Epithelial cell of prostate (primary cell): ENCODE data around the gene ATP10A.

Experiments used
- DNase-seq: peaks from one replicate; pipeline ENCODE4 v3.0.0-alpha.2; 2011; ENCODE audit warnings: low read depth, low spot score
- H3K27ac ChIP-seq: fragments of 450-650 bp; 2 replicates; pipeline ENCODE4 v1.5.1; 2017; ENCODE audit warnings: mild to moderate bottlenecking

ATP10A gene

DNA sequence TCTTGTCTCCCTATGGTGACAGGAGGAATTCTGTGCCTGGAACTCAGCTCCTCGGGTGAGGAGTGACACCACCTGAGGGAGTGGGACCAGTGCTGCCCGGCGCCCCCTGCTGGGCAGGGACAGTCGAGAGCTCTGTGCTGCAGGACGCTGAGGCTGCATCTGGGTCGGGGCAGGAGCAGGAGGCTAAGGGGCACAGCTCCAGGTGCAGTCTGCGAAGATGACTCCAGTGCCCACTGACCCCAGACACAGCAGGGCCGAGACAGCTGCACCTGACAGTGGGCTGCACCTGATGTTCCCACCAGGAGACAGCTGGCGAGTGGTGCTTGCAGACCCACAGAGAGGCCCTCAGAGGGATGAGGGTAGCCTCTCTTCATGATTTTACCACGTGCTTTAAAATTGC, 152.9 kb downstream of the ATP10A start:
- DNase-seq = no peak

DNA sequence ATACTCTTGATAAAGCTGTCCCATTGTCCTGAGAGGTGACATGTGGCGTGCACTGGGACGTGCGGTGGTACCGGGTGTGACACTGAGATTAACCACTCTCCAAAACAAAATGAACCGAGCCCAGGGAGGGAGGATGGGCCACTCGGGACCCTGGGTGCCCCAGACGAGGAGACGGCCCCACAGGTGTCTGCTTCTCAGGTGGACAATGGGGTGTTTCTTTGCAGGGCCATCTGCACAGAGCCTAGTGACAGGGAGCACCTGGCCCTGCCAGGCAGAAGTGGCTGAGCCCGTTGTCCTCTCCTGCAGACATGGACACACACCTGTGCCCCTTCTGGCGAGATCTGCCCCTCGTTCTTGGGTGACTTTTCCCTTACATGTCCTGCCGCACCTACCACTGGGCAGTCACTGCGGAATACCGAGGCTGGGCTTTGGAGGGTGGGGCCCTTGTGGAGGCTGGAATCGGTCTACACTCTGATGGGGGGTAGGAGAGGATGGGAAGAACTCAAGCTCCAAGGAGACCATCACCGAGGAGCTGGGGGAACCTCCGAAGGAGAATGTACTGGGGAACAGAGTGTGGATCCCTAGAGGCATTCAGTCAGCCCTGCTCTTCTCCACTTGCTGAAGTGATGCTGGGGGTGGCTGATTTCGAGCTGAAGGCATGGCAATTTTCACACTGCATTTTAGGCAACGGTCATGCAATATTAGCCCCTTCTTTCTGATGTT, 153.5 kb downstream of the ATP10A start:
- DNase-seq = no peak
- no peak overlapping the region for H3K27ac ChIP-seq

More for the DNA sequence above, 152.9 kb downstream of the ATP10A start:
- H3K27ac ChIP-seq = no peak overlapping the region

GRCh38 chr15:25708391-25708790, 154.7 kb downstream of the ATP10A start:
- DNase-seq = no peak
- no peak overlapping the region for H3K27ac ChIP-seq

DNA sequence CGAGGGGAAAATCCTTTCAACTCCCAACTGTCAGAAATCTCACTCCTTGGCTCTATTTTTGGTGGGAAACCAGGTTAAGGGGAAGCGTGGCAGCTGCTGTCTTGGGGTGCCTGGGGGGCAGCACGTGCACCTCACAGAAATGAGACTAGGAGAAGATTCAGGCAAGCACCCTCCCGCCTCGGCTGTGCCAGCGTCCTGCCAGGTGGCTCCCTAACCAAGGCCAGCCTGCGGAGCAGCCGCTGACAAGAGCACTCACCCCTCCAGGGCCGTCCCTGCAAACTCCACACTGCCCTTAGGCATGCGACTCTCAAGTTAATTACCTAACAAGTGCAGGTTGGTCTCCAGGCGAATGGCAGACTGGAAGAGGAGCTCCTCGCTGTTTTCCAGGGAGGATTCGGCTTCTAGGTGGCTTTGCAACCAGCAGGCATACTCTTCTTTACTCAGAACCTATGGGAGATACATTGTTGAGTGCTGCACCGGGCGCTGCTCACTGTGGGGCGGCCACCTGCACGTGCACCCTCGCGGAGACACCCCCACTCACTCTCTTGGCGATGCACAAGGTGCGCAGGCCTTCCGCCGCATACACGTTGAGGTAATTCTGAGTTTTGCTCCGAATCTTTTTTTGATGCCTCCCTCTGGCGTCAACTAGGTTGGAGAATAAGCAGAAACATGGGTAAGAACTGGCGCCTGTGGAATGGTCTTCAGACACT, 155.3 kb downstream of the ATP10A start:
- H3K27ac ChIP-seq = no peak overlapping the region

GRCh38 chr15:25706176-25706955, 156.8 kb downstream of the ATP10A start:
- no peak for DNase-seq
- H3K27ac ChIP-seq = no peak overlapping the region

More for the DNA sequence above, 155.3 kb downstream of the ATP10A start:
- DNase-seq = no peak

DNA sequence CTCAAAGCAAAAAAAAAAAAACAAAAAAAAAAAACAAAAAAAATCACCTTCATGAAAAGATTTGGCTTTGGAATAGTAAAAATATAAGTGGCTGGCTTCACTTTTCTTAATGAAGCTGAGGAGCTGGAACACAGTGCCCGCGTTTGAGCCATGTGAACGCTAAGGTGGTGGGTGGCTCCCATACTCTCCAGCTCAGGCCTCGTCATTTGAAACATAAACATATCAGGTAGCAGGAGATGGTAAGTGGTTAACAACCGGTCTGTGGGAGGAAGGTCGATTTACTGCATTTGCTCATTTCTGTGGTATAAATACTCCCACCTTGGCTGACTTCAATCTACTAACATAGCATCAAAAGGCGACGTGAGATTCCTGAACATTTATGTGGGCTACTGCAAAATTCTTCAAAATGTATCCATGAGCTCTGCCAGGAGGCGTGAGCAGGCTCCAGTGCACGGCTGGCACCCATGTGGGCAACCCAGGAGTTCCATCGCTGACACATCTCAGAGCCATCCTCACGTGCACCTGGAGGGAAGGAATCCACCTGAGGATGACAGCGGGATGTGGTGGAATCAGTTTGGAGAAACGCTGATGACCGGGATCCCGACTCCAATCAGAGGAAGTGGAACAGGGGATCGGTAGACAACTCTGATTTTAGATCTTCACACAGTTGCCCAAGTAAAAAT, 157.6 kb downstream of the ATP10A start:
- DNase-seq = no peak
- H3K27ac ChIP-seq = no peak overlapping the region

GRCh38 chr15:25703726-25704125, 159.4 kb downstream of the ATP10A start:
- no peak overlapping the region for H3K27ac ChIP-seq
- no peak for DNase-seq

DNA sequence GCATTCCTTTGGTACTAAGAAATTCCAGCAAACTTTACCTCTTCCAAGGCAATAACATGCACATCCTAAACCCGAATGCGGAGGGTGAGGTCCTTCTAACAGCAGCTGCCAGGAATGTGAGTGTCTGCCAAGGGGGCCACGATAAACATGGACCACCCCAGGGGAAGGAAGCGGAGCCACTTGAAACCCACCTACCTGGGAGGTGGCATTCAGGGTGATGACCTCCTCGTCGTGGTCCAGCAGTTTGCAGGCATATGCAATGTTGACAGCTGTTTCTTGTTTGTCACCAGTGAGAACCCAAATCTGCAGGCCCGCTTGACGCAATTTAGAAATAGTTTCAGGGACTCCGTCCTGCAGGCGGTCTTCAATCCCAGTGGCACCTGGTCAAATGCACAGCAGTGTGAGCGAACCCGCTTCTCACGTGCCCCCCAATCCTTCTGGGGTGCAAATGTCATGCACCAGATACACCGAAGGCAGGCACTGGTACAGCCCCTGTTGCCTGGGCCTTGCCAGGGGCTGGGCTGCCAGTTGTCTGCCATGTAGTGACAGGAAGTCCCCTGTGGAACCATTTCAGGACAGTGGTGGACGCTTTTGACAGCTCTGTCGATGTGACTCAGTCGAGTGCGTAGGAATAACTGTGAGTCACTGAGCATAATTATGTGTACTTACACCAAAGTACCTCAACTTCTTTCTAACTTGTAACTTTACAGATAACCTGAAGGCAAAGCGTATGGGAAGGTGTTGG, 161.2 kb downstream of the ATP10A start:
- H3K27ac ChIP-seq = no peak overlapping the region
- DNase-seq = no peak

DNA sequence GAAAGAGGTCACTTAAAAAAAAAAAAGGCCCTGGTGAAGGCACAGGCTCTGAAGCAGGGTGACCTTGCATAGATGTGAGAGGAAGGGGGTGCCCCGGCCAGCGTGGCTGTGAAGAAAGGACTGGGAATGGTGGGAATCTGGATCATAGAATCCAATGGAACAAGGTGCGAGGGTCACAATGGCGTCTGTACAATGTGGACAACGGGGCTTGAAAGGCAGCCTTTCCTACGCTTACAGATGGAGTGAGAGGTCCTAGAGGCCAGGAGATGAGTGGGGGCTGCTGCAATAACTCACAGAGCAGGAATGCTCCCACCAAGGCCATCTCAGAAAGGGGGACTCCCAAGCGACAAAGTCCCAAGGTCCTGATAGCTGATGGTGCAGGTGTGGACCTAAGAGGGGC, 162.2 kb downstream of the ATP10A start:
- no peak overlapping the region for H3K27ac ChIP-seq
- DNase-seq = no peak

GRCh38 chr15:25697586-25697985, 165.5 kb downstream of the ATP10A start:
- no peak for DNase-seq
- no peak overlapping the region for H3K27ac ChIP-seq

GRCh38 chr15:25695875-25696760, 167.0 kb downstream of the ATP10A start:
- H3K27ac ChIP-seq = no peak overlapping the region
- DNase-seq = no peak

GRCh38 chr15:25694823-25695312, 168.3 kb downstream of the ATP10A start:
- no peak overlapping the region for H3K27ac ChIP-seq
- no peak for DNase-seq

DNA sequence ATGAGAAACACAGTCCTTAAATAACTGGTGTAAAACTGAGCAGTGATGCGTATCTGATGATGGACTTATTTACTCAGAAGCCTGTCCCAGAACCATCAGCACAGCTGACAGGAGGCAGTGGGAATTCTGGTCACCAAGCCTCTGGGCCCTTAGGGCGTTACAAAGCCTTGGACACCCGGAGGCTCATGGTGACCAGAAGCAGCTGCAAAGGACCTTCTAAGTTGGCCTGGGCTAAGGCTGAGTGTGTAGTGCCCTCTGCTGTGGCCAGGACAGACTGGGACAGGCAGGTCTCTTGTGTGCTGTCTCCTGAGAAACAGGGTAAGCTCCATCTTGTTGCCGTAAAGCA, 168.9 kb downstream of the ATP10A start:
- H3K27ac ChIP-seq = no peak overlapping the region

GRCh38 chr15:25693321-25694238, 169.5 kb downstream of the ATP10A start:
- no peak for DNase-seq
- no peak overlapping the region for H3K27ac ChIP-seq

More for the DNA sequence above, 168.9 kb downstream of the ATP10A start:
- DNase-seq = no peak

GRCh38 chr15:25691544-25692430, 171.3 kb downstream of the ATP10A start:
- H3K27ac ChIP-seq = no peak overlapping the region
- no peak for DNase-seq

- DNase-seq = peak; percentile 74
- peak overlapping the region; percentile 10 for H3K27ac ChIP-seq
These were observed 172.2 kb downstream of the ATP10A start for GRCh38 chr15:25690673-25691543.
